Activated T-helper 9 cell treated with anti-CD3 and anti-CD28 coated beads, Interleukin-2, amount 50 U/mL, for 16 hours (primary cell): ENCODE measurements around the gene ADPRHL1.
A peak's percentile ranks its signal among the peaks of the same experiment; 100 is the strongest.

Source experiments
- DNase-seq: peaks from one replicate; pipeline ENCODE4 v3.0.0-alpha.2; 2020; ENCODE audit warnings: low read depth

ADPRHL1 gene

GRCh38 chr13:113452942-113453901 is at the start of gene ADPRHL1:
ADPRHL1 (minus strand) TSS chr13:113453488; CDS start chr13:113453437, 51 bp downstream.
- DNase-seq: no peak

GRCh38 chr13:113502686-113503085 is 49.4 kb upstream of the ADPRHL1 start:
- DNase-seq: no peak

- DNase-seq: no peak
These were observed 47.4 kb upstream of the ADPRHL1 start for GRCh38 chr13:113500530-113501265.

DNA sequence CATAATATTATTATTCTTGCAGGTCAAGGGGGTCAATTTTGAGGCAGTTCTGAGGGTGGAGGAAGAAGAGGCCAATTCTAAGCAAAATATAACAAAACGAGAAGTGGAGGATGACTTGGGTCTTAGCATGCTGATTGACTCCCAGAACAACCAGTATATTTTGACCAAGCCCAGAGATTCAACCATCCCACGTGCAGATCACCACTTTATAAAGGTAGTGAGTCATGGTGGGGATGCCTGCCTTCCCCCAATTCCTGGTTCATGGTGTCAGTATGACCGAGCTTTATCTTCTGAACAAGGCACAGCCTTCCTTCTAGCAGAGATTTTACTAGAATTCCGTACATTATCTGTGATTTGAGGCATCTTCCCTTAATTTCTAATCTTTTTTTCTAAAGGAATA is 46.6 kb upstream of the ADPRHL1 start:
- no peak for DNase-seq

DNA sequence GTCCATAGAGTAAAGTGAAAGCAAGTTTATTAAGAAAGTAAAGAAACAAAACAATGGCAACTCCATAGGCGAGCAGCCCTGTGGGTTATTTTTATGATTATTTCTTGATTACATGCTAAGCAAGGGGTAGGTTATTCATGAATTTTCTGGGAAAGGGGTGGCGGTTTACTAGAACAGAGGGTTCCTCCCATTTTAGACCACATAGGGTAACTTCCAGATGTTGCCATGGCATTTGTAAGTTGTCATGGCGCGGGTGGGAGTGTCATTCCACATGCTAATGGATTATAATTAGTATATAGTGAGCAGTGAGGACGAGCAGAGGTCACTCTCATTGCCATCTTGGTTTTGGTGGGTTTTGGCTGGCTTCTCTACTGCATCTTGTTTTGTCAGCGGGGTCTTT is 45.6 kb upstream of the ADPRHL1 start:
- DNase-seq: no peak

GRCh38 chr13:113497217-113497616 is 43.9 kb upstream of the ADPRHL1 start:
- DNase-seq: no peak

DNA sequence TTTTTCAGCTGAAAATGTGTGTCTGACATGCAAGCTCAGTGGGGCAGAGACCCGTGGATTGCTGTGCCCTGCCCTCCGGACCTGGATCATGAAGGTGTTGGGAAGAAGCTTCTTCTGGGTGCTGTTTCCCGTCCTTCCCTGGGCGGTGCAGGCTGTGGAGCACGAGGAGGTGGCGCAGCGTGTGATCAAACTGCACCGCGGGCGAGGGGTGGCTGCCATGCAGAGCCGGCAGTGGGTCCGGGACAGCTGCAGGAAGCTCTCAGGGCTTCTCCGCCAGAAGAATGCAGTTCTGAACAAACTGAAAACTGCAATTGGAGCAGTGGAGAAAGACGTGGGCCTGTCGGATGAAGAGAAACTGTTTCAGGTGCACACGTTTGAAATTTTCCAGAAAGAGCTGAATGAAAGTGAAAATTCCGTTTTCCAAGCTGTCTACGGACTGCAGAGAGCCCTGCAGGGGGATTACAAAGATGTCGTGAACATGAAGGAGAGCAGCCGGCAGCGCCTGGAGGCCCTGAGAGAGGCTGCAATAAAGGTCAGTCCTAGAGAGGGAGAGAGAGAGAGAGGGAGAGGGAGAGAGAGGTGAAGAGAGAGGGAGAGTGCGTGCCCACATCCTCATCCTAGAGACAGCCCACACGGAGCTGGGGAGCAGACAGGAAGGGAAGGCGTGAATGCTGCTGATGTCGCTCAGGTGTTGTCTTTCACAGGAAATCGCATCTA is 42.4 kb upstream of the ADPRHL1 start:
- no peak for DNase-seq

GRCh38 chr13:113493315-113493951 is 40.1 kb upstream of the ADPRHL1 start:
- DNase-seq: no peak

DNA sequence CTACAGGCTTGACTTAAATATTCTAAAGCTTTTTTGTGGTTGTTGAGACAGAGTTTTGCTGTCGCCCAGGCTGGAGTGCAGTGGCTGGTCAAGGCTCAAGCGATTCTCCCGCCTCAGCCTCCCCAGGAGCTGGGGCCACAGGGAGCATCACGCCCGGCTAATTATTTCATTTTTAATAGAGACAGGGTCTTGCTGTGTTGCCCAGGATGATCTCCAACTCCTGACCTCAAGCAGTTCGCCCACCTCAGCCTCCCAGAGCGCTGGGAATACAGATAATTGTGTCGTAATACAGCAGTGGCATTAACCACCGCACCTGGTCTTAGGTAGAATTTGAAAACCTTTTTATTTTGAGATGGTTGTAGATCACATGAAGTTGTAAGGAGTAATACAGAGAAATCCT is 38.7 kb upstream of the ADPRHL1 start:
- DNase-seq: no peak

- DNase-seq: no peak
These were observed 38.2 kb upstream of the ADPRHL1 start for GRCh38 chr13:113491418-113491883.

- peak; percentile 60 for DNase-seq
These were observed 37.5 kb upstream of the ADPRHL1 start, which contains the start of gene DCUN1D2 for GRCh38 chr13:113490496-113491417. DCUN1D2 (minus strand) TSS chr13:113490711; CDS start chr13:113490669, 42 bp downstream.

- DNase-seq: peak; percentile 12
These were observed 36.5 kb upstream of the ADPRHL1 start for GRCh38 chr13:113489549-113490495.

GRCh38 chr13:113489171-113489548 is 35.9 kb upstream of the ADPRHL1 start:
- DNase-seq: no peak

GRCh38 chr13:113488283-113488682 is 35.0 kb upstream of the ADPRHL1 start:
- no peak for DNase-seq

GRCh38 chr13:113486698-113487097 is 33.4 kb upstream of the ADPRHL1 start:
- no peak for DNase-seq

DNA sequence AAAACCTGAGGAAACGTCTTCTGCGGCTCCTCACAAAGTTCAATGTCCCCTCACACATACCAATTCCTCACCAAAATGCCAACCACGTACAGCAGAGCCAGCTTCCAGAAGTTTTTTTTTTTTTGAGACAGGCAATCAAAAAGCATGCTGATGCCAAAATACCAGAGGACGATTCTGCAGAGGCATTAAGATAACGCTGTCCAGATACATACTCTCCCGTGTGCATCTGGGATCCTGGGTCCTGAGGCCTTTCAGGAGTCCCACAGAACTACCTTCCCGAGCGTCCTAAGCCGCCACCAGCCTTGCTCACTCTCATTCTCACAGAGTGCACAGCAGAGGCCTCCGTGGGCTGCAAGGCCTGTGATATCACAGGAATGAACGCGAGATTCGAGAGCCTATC is 32.3 kb upstream of the ADPRHL1 start:
- DNase-seq: no peak

GRCh38 chr13:113483504-113484293 is 30.4 kb upstream of the ADPRHL1 start:
- DNase-seq: no peak

DNA sequence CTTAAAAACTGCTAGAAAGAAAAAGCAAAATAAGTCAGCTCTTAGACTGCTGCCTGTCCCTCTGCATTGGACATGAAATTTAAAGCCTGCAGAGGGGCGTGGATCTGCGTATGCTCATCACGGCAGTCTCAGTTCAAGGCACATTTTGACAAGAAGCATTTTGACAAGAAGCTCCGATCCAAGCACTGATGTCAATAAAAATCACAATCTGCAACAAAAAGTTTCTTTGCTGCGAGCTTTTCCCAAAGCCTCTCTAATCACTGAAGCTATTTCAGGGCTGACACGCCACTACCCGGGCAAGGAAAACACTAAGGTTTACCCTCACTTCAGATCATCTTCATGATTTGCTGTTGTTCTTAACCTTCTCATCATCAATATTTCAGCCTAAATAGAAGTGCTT is 29.8 kb upstream of the ADPRHL1 start:
- DNase-seq: no peak

GRCh38 chr13:113479179-113479578 is 25.9 kb upstream of the ADPRHL1 start:
- no peak for DNase-seq
